Islet of Langerhans (tissue), 1 donor: ENCODE results near the gene HIPK2.
"Not testable (repeated sequence)": the region's sequence is repeated elsewhere in the genome, so short reads cannot be mapped to it uniquely, and the experiment has no call there.

ENCODE experiments used
- FAIRE-seq: peaks from one replicate; lab custom pipeline; 2011; peaks lifted over from hg19 to GRCh38; lab: Jason Lieb, UNC

The HIPK2 gene

GRCh38 chr7:139566075-139566474 lies 211.7 kb downstream of the HIPK2 start:
- FAIRE-seq = no peak

- FAIRE-seq = no peak
These were observed 213.9 kb downstream of the HIPK2 start for GRCh38 chr7:139563856-139564255.

- no peak for FAIRE-seq
These were observed 214.7 kb downstream of the HIPK2 start for GRCh38 chr7:139562961-139563565.

- FAIRE-seq = no peak
These were observed 215.3 kb downstream of the HIPK2 start for GRCh38 chr7:139562491-139562890.

GRCh38 chr7:139560678-139561077 lies 217.1 kb downstream of the HIPK2 start:
- FAIRE-seq = no peak

GRCh38 chr7:139560199-139560598 lies 217.6 kb downstream of the HIPK2 start:
- FAIRE-seq = no peak

- FAIRE-seq = no peak
These were observed 218.3 kb downstream of the HIPK2 start for GRCh38 chr7:139559364-139560105.

- no peak for FAIRE-seq
These were observed 219.8 kb downstream of the HIPK2 start for GRCh38 chr7:139557857-139558581.

- FAIRE-seq = not testable (repeated sequence)
These were observed 223.7 kb downstream of the HIPK2 start for GRCh38 chr7:139553991-139554700.

GRCh38 chr7:139548302-139549028 lies 229.3 kb downstream of the HIPK2 start:
- no peak for FAIRE-seq

- no peak for FAIRE-seq
These were observed 233.2 kb downstream of the HIPK2 start for GRCh38 chr7:139544645-139545044.

GRCh38 chr7:139543801-139544603 lies 233.8 kb downstream of the HIPK2 start:
- FAIRE-seq = no peak

GRCh38 chr7:139542308-139543151 lies 235.3 kb downstream of the HIPK2 start:
- FAIRE-seq = no peak

GRCh38 chr7:139541600-139542307 lies 236.0 kb downstream of the HIPK2 start:
- no peak for FAIRE-seq

GRCh38 chr7:139540203-139540602 lies 237.6 kb downstream of the HIPK2 start:
- no peak for FAIRE-seq

GRCh38 chr7:139538881-139539635 lies 238.7 kb downstream of the HIPK2 start:
- FAIRE-seq = no peak

- FAIRE-seq = no peak
These were observed 241.6 kb downstream of the HIPK2 start for GRCh38 chr7:139536152-139536551.

GRCh38 chr7:139534966-139535651 lies 242.7 kb downstream of the HIPK2 start:
- no peak for FAIRE-seq
